B cell (primary cell): ENCODE results near the gene CCDC78. TPM values are rescaled to one million over a fixed set of nuclear protein-coding genes. Genes with fewer than 3 reads are reported as not detected.

Experiments
- ATAC-seq: fragments of 200-7000 bp; cut with Tn5 transposase; one replicate; pipeline ENCODE4 v1.10.0; 2021; ENCODE audit warnings: low read depth, mild to moderate bottlenecking, moderate number of reproducible peaks, moderate library complexity
- CTCF ChIA-PET: fragments of 350-600 bp; sonication (Branson Sonifier 250); formaldehyde crosslinking; loops from one replicate; lab custom pipeline; 2021; ENCODE audit warnings: antibody characterized with exemption, inconsistent platforms; lab: Charles Lee
- POLR2A ChIA-PET: fragments of 350-600 bp; sonication (Branson Sonifier 250); formaldehyde crosslinking; loops from one replicate; lab custom pipeline; 2021; ENCODE audit warnings: antibody characterized with exemption; lab: Charles Lee
- DNase-seq: peaks from one replicate; pipeline ENCODE4 v3.0.0; 2013
- H2AFZ ChIP-seq: 2 replicates; pipeline ENCODE4 v1.6.1; 2012; ENCODE audit warnings: mild to moderate bottlenecking, low read depth, low read length; ENCODE audit not compliant: insufficient read depth, poor library complexity, severe bottlenecking
- H3K27ac ChIP-seq, 2 donors: 1 replicate in 1 of 2; 2 replicates in 1 of 2; pipeline ENCODE4 v1.5.1; 2012 to 2013; ENCODE audit warnings: low read length in 2 of 2, mild to moderate bottlenecking in 2 of 2, moderate library complexity in 1 of 2
- H3K27me3 ChIP-seq, 4 experiments: fragments of 200-600 bp in 1 of 4; sonication (generic) in 1 of 4; replicated peaks in 1 of 4; 1 replicate in 2 of 4; 2 replicates in 2 of 4; pipeline versions ENCODE4 v1.6.1 to v1.7.0; 2013 to 2016; ENCODE audit warnings: low read length in 3 of 4, mild to moderate bottlenecking in 2 of 4, mixed read lengths in 1 of 4, moderate library complexity in 1 of 4; ENCODE audit not compliant: insufficient read depth in 4 of 4, control insufficient read depth in 3 of 4; ENCODE audit errors: control extremely low read depth in 1 of 4
- H3K36me3 ChIP-seq, 2 experiments: replicated peaks in 1 of 2; 1 replicate in 1 of 2; 2 replicates in 1 of 2; pipeline versions ENCODE4 v1.6.1 to v1.7.1; 2013; ENCODE audit warnings: low read length in 1 of 2; ENCODE audit not compliant: insufficient read depth in 2 of 2, control insufficient read depth in 1 of 2; ENCODE audit errors: control extremely low read depth in 1 of 2, extremely low read depth in 1 of 2
- H3K4me1 ChIP-seq, 2 donors: fragments of 200-600 bp in 1 of 2; sonication (generic) in 1 of 2; 1 replicate in 1 of 2; 2 replicates in 1 of 2; pipeline versions ENCODE4 v1.5.1 to v1.6.1; 2013 to 2017; ENCODE audit warnings: low read length in 2 of 2; ENCODE audit not compliant: control insufficient read depth in 2 of 2, insufficient read depth in 2 of 2
- H3K4me2 ChIP-seq: replicated peaks from 2 replicates; pipeline ENCODE3; 2012; ENCODE audit warnings: mild to moderate bottlenecking, low read depth, low read length; ENCODE audit not compliant: poor library complexity, severe bottlenecking
- H3K4me3 ChIP-seq, 5 experiments: fragments of 200-600 bp in 1 of 5; sonication (generic) in 1 of 5; 1 replicate in 3 of 5; 2 replicates in 2 of 5; pipeline versions ENCODE4 v1.5.1 to v1.7.0; 2011 to 2016; ENCODE audit warnings: low read length in 4 of 5, mild to moderate bottlenecking in 4 of 5, low read depth in 2 of 5, control low read depth in 1 of 5, moderate library complexity in 1 of 5; ENCODE audit not compliant: insufficient read depth in 1 of 5; ENCODE audit errors: control extremely low read depth in 1 of 5, extremely low read depth in 1 of 5
- H3K79me2 ChIP-seq: fragments of 200-600 bp; sonication (generic); one replicate; pipeline ENCODE4 v1.6.0; 2016; ENCODE audit warnings: low read length; ENCODE audit not compliant: control insufficient read depth, insufficient read depth
- H3K9ac ChIP-seq: fragments of 200-600 bp; sonication (generic); 2 replicates; pipeline ENCODE4 v1.6.1; 2017; ENCODE audit warnings: mild to moderate bottlenecking, low read length, moderate library complexity
- H3K9me3 ChIP-seq, 3 donors: one replicate each; pipeline versions ENCODE4 v1.6.1 to v1.7.1; 2013; ENCODE audit warnings: low read length in 2 of 3; ENCODE audit not compliant: control insufficient read depth in 2 of 3, insufficient read depth in 1 of 3; ENCODE audit errors: control extremely low read depth in 1 of 3
- H4K20me1 ChIP-seq: 2 replicates; pipeline ENCODE4 v1.6.0; 2012; ENCODE audit warnings: mild to moderate bottlenecking, low read length; ENCODE audit not compliant: insufficient read depth, control insufficient read depth, poor library complexity, severe bottlenecking
- H3K27ac Mint-ChIP-seq: one replicate; pipeline ENCODE4 v1.8.0; 2021; ENCODE audit warnings: mixed read lengths
- H3K27me3 Mint-ChIP-seq: one replicate; pipeline ENCODE4 v1.8.0; 2021; ENCODE audit warnings: mixed read lengths
- H3K4me1 Mint-ChIP-seq: one replicate; pipeline ENCODE4 v1.8.0; 2021; ENCODE audit warnings: mixed read lengths
- H3K4me3 Mint-ChIP-seq: one replicate; pipeline ENCODE4 v1.8.0; 2021; ENCODE audit warnings: mixed read lengths
- H3K9me3 Mint-ChIP-seq: one replicate; pipeline ENCODE4 v1.8.0; 2022; ENCODE audit warnings: mixed read lengths; ENCODE audit not compliant: insufficient read depth
- CTCF ChIP-seq: fragments of 200-600 bp; IDR thresholded peaks from one replicate; pipeline ENCODE4 v1.8.0; 2022; ENCODE audit warnings: antibody characterized with exemption, mild to moderate bottlenecking
- EZH2 ChIP-seq: IDR thresholded peaks from 2 replicates; pipeline ENCODE4 v1.6.1; 2012; ENCODE audit warnings: borderline replicate concordance, low read depth, mild to moderate bottlenecking, moderate library complexity, low read length; ENCODE audit not compliant: insufficient read depth, poor library complexity, severe bottlenecking
- WGBS: methylation state at CpG from one replicate; pipeline ENCODE4 v1.1.5; 2013; ENCODE audit warnings: missing lambda C conversion rate; ENCODE audit not compliant: insufficient coverage; 5-methylcytosine and 5-hydroxymethylcytosine counted together
- intact Hi-C: fragments of 100-400 bp; cut with micrococcal nuclease; formaldehyde crosslinking; loops from one replicate; pipeline ENCODE4 v1.10.0; 2022
- polyA plus RNA-seq: library from polyadenylated mRNA; depleted of rRNA; stranded (reverse); fragments of >200 nt; gene quantifications from 2 replicates; pipeline ENCODE4 v1.2.3, GENCODE V29; 2012
- total RNA-seq, 2 donors: library from RNA; stranded (reverse); fragments of 120-200 nt in 1 of 2; gene quantifications; 1 replicate in 1 of 2; 2 replicates in 1 of 2; pipeline versions ENCODE4 v1.2.3 to v1.2.4, GENCODE V29; 2013 to 2022

CCDC78 gene
- total and polyA plus RNA-seq, 2 donors (not counting 1 experiment from before 2014, with no cell fraction given) = 11.8 to 34.2 TPM

- H2AFZ ChIP-seq = no peak overlapping the region
- intact Hi-C loops = loop anchor here (1.0 to 2.0 kb wide), 3 partner anchors 31 to 392 kb away; no protein-coding TSS in a partner anchor
- no peak overlapping the region for H3K27ac Mint-ChIP-seq
- DNase-seq (no peak), ATAC-seq (no peak)
- H4K20me1 ChIP-seq = no peaks in the 10 kb centered on the region
- no peak overlapping the region for H3K4me2 ChIP-seq
- H3K27ac ChIP-seq = no peak overlapping the region
- H3K4me1 ChIP-seq = peaks cover 13 to 16% of the 10 kb centered on the region in 2 donors
- H3K27me3 Mint-ChIP-seq = peaks cover 26% of the 10 kb centered on the region
- H3K36me3 ChIP-seq = no peaks in the 10 kb centered on the region
- no peak overlapping the region for H3K4me3 ChIP-seq
- H3K9ac ChIP-seq = no peak overlapping the region
- 60% methylated on average over 21 of the region's 21 CpGs for WGBS
- CTCF ChIA-PET = interaction anchor here (0.7 to 7.6 kb wide), 6 partner anchors 10 to 349 kb away, joined by 3 to 94 read pairs (median 3); partner anchors contain the start of genes ANTKMT, CHTF18 and RPUSD1
- H3K79me2 ChIP-seq = no peaks in the 10 kb centered on the region
- peaks cover 0 to 69% (median 32%) of the 10 kb centered on the region in 4 experiments for H3K27me3 ChIP-seq
- TF ChIP-seq EZH2 = no peak
- TF ChIP-seq CTCF = no peak
- no peak overlapping the region for H3K4me3 Mint-ChIP-seq
- POLR2A ChIA-PET = no interaction called here
- H3K9me3 Mint-ChIP-seq = no peaks in the 10 kb centered on the region
- H3K9me3 ChIP-seq = peaks cover 0 to 17% (median 0%) of the 10 kb centered on the region in 3 donors
- peaks cover 4% of the 10 kb centered on the region for H3K4me1 Mint-ChIP-seq
Measured at GRCh38 chr16:710500-711075, 15.7 kb downstream of the CCDC78 start.
